ENCODE results near the gene RABGAP1L. TPM values are rescaled to one million over a fixed set of nuclear protein-coding genes. Genes with fewer than 3 reads are reported as not detected.
"Not testable (repeated sequence)": the region's sequence is repeated elsewhere in the genome, so short reads cannot be mapped to it uniquely, and the experiment has no call there.

The RABGAP1L gene
- total RNA-seq, 4 donors from 2014 or later = 39.3 to 101 (median 63.7) TPM

- Histone ChIP-seq H3K27ac (replicated peaks in 1 of 4) (no peak overlapping the region), H3K4me1 (no peaks in the 10 kb centered on the region), H3K27me3 (no peaks in the 10 kb centered on the region), H3K9me3 (peaks cover 0 to 40% (median 27%) of the 10 kb centered on the region in 4 donors), H3K36me3 (peaks cover 0 to 18% (median 9%) of the 10 kb centered on the region in 4 donors), H3K4me3 (no peak overlapping the region)
- WGBS = 80% methylated on average over 4 of the region's 4 CpGs
- DNase-seq (ENCODE audit: extremely low spot score) = no peak
- intact Hi-C loops (cut with DNase I) = no loop called here
- TF ChIP-seq CTCF (IDR thresholded peaks at IDR 0.05) (no peak), POLR2AphosphoS5 (IDR thresholded peaks at IDR 0.05) (no peak), EP300 (IDR thresholded peaks at IDR 0.05) (no peak), POLR2A (IDR thresholded peaks at IDR 0.05; ENCODE audit: low read depth) (no peak)
Observed at GRCh38 chr1:174314433-174314832, 155.1 kb downstream of the RABGAP1L start.

- Histone ChIP-seq H3K27ac (replicated peaks in 1 of 4) (no peak overlapping the region), H3K36me3 (peaks cover 0 to 18% (median 9%) of the 10 kb centered on the region in 4 donors), H3K27me3 (no peaks in the 10 kb centered on the region), H3K9me3 (peaks cover 0 to 40% (median 27%) of the 10 kb centered on the region in 4 donors), H3K4me1 (no peaks in the 10 kb centered on the region), H3K4me3 (no peak overlapping the region)
- intact Hi-C loops (cut with DNase I) = no loop called here
- no peak for TF ChIP-seq POLR2AphosphoS5 (IDR thresholded peaks at IDR 0.05)
- TF ChIP-seq EP300 (IDR thresholded peaks at IDR 0.05) = no peak
- no peak for TF ChIP-seq POLR2A (IDR thresholded peaks at IDR 0.05; ENCODE audit: low read depth)
- TF ChIP-seq CTCF (IDR thresholded peaks at IDR 0.05) = no peak
- no peak for DNase-seq (ENCODE audit: extremely low spot score)
- 91% methylated on average over 2 of the region's 2 CpGs for WGBS
Observed at GRCh38 chr1:174315239-174315638, 155.9 kb downstream of the RABGAP1L start.

GRCh38 chr1:174320897-174321296 is 161.6 kb downstream of the RABGAP1L start:
- H3K4me1 ChIP-seq; H3K27ac ChIP-seq (replicated peaks in 1 of 4); H3K27me3 ChIP-seq; DNase-seq (ENCODE audit: extremely low spot score); intact Hi-C loops (cut with DNase I); H3K4me3 ChIP-seq: not testable (repeated sequence)
- WGBS = 98% methylated on average over 3 of the region's 3 CpGs
- Histone ChIP-seq H3K36me3 (peaks cover 0 to 29% (median 14%) of the 10 kb centered on the region in 4 donors), H3K9me3 (peaks cover 0 to 20% (median 7%) of the 10 kb centered on the region in 4 donors)

GRCh38 chr1:174322202-174322862 is 163.0 kb downstream of the RABGAP1L start:
- Histone ChIP-seq H3K27me3 (no peaks in the 10 kb centered on the region), H3K4me1 (no peaks in the 10 kb centered on the region), H3K36me3 (peaks cover 0 to 19% (median 10%) of the 10 kb centered on the region in 4 donors), H3K9me3 (peaks cover 0 to 18% (median 5%) of the 10 kb centered on the region in 4 donors), H3K27ac (replicated peaks in 1 of 4) (no peak overlapping the region), H3K4me3 (no peak overlapping the region)
- 100% methylated on average over 1 of the region's 1 CpG for WGBS
- TF ChIP-seq POLR2AphosphoS5 (IDR thresholded peaks at IDR 0.05) (no peak), EP300 (IDR thresholded peaks at IDR 0.05) (no peak), CTCF (IDR thresholded peaks at IDR 0.05) (no peak), POLR2A (IDR thresholded peaks at IDR 0.05; ENCODE audit: low read depth) (no peak)
- DNase-seq (ENCODE audit: extremely low spot score) = no peak
- intact Hi-C loops (cut with DNase I) = no loop called here

- 100% methylated on average over 1 of the region's 1 CpG for WGBS
- intact Hi-C loops (cut with DNase I) = no loop called here
- no peaks in the 10 kb centered on the region for H3K27me3 ChIP-seq
- H3K27ac ChIP-seq (replicated peaks in 1 of 4) = no peak overlapping the region
- no peak for TF ChIP-seq POLR2AphosphoS5 (IDR thresholded peaks at IDR 0.05)
- no peak for TF ChIP-seq EP300 (IDR thresholded peaks at IDR 0.05)
- TF ChIP-seq POLR2A (IDR thresholded peaks at IDR 0.05; ENCODE audit: low read depth) = no peak
- no peak for TF ChIP-seq CTCF (IDR thresholded peaks at IDR 0.05)
- no peaks in the 10 kb centered on the region for H3K4me1 ChIP-seq
- peaks cover 0 to 16% (median 9%) of the 10 kb centered on the region in 4 donors for H3K36me3 ChIP-seq
- peaks cover 0 to 18% (median 5%) of the 10 kb centered on the region in 4 donors for H3K9me3 ChIP-seq
- no peak overlapping the region for H3K4me3 ChIP-seq
- DNase-seq (ENCODE audit: extremely low spot score) = no peak
Observed at GRCh38 chr1:174324493-174324892, 165.2 kb downstream of the RABGAP1L start.
